NCI-H524 treated with DMSO at 0.1 percent for 48 hours (cell line): Measurements from ENCODE around the gene STPG2.
"Not testable (repeated sequence)": the region's sequence is repeated elsewhere in the genome, so short reads cannot be mapped to it uniquely, and the experiment has no call there.

Experiments used
- DNase-seq: peaks from one replicate; lab custom pipeline; 2025; lab: John Stamatoyannopoulos, UW

The STPG2 gene

DNA sequence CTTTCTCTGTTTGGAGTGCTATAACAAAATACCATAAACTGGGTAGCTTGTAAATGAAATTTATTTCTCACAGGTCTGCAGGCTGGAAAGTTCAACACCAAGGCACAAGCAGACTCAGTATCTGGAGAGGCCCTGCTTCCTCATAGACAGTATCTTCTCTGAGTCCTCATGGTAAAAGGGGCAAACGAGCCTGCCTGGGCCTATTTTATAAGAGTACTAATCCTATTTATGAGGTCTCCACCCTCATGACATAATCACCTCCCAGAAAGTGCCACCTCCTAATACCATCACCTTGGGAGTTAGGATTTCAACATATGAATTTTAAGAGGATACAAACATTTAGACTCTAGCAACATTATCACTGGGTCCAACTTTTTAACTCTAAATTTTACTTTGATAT lies 200.3 kb downstream of the STPG2 start:
- DNase-seq = no peak

DNA sequence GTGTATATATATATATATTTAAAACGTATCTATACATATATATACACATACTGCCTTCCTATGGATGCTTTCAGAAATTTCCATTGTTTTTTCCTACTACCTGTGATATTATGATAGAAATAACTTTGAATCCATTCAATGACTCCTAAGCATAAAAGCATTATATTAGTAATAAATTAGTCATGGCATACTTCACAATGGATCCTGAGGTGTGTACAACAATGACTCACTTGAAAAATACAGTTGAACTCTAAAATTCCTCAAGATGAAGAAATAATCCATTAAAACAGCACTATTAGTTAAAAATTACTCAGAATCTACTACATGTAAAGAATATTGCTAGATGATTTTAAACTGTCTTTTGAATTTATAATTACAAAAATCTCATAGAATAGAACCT lies 201.1 kb downstream of the STPG2 start:
- DNase-seq = no peak

DNA sequence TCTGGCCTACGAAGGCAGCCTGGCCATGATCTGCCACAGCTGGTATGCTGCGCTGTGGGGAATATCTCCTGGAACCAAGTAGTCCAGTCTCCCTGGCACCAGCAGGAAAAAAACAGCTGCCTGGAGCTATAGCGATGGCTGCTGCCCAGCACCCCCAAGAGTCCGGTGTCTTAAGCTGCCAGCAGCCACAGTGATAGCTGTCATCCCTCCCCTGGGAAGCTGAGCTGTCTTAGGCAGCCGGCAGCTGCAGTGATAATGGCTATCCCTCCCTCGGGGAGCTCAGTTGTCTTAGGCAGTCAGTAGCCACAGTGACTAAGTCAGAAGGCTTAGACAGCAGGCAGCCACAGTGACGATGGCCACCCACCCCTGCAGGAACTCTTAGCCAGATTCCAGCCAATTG lies 205.1 kb downstream of the STPG2 start:
- DNase-seq = no peak

DNA sequence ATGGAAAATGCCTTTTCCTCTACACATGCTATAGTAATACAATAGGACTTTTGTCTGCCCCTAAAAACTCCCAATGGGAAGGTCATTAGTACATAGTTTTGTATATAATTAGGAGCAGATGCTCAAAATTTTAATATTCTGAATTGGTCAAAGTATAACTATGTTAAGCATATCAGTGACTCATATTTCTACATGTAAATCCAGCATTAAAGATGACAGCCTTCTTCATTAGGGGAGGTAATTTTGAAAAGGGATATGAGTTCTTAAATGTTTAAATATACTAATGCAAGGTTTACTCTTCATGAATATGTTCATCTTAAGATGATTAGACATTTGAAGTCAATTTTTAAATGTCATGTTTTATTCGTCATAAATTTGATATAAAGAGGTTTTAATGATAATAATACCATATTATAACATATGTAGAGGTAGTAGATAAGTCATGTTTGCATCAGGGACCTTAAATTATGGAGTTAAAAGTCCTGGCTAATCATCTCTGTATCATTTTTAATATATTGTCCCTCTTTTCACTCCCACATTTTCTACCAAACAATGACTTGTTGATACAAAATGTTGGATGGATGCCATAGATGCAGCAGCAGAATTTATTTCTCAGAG lies 218.8 kb downstream of the STPG2 start:
- no peak for DNase-seq

DNA sequence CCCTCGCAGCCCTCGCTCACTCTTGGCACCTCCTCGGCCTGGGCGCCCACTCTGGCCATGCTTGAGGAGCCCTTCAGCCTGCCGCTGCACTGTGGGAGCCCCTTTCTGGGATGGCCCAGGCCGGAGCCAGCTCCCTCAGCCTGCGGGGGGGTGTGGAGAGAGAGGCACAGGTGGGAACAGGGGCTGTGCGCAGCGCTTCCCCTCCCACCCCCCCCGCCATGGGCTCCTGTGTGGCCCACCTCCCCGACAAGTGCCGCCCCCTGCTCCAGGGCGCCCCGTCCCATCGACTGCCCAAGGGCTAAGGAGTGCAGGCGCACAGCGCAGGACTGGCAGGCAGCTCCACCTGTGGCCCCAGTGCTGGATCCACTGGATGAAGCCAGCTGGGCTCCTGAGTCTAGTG lies 220.2 kb downstream of the STPG2 start:
- DNase-seq = no peak

DNA sequence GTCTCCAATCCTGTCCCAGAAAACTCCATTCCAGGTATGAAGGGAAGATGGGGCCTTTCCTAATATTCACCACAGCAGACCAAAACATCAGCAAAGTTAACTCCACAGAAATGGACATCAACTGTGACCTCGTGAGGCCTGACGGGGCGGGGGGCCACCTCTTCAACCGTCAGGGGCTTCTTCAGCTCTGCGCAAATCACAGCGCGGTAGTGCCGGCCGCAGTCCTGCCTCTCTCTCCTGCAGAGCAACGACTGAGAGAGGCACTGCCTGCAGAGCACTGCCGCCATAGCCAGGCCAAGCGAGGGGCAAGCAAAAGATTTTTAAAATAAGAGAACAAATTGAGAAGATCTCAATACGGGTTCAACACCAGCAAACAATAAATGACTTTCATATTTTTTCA lies 226.2 kb downstream of the STPG2 start:
- no peak for DNase-seq

DNA sequence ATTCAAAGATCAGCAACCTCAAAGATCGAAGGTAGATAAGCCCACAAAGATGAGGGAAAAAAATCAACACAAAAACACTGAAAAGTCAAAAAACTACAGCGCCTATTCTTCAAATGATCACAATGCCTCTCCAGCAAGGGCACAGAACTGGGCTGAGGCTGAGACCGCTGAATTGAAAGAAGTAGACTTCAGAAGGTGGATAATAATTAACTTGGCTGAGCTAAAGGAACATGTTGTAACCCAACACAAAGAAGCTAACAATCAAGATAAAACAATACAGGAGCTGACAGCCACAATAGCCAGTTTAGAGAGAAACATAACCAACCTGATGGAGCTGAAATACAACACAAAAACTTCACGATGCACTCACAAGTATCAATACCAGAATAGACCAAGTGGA lies 231.1 kb downstream of the STPG2 start:
- no peak for DNase-seq

DNA sequence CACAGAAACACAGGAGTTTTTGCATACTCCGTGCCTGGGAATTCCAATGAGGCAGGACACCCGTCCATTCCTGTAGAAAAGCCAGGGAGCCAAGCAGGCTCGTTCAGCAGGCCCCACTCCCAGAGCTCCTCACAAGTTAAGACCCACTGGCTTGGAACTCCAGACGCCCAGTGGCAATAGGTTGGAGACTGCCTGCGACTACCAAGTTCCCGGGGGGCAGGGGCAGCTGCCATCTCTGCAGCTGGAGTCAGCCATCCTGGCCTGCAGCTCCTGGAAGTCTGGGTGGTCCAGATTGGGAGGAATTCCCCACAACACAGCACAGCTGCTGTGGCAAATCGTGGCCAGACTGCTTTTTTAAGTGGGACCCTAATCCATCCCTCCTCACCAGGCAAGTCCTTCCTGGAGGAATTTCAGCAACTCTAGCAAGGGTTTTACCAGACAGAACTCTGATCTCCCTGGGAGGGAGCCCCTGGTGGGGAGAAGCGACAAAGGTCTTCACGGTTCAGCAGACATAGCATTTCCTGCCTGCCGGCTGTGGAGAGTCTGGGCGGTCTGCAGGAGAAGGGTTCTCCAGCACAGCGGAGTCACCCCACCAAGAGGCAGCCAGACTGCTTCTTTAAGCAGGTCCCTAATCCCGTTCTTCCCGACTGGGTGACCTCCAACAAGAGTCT lies 231.9 kb downstream of the STPG2 start:
- DNase-seq = no peak

DNA sequence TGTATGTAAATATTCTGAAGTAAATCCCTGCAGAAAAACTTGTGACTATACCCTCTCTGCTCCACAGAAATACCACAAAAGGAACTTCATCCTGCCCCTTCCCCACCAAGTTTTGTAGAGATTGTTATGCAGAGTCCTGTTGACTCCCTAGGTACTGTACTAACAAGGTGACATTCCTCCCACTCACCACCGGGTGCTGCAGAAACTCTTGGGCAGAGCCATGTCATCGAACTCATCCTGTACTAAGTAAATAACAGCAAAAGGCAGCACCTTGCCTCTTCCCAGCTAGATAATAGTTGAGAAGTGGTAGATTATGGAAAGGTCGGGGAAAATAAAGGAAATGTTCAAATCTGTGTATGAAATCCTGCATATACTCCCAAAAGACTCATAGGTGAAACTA lies 233.3 kb downstream of the STPG2 start:
- DNase-seq = no peak

DNA sequence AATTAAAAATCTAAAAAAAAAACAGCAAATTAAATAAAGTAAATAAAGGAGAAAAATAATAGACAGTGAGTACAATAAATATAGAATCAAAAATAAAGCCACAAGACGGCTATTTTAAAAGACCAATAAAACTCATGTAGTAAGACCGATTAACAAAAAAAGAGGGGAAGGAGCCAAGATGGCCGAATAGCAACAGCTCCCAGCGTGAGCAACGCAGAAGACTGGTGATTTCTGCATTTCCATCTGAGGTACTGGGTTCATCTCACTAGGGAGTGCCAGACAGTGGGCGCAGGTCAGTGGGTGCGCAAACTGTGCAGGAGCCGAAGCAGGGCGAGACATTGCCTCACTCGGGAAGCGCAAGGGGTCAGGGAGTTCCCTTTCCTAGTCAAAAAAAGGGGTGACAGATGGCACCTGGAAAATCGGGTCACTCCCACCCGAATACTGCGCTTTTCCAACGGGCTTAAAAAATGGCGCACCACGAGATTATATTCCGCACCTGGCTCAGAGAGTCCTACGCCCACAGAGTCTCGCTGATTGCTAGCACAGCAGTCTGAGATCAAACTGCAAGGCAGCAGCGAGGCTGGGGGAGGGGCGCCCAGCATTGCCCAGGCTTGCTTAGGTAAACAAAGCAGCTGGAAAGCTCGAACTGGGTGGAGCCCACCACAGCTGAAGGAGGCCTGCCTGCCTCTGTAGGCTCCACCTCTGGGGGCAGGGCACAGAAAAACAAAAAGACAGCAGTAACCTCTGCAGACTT lies 239.7 kb downstream of the STPG2 start:
- DNase-seq = not testable (repeated sequence)

DNA sequence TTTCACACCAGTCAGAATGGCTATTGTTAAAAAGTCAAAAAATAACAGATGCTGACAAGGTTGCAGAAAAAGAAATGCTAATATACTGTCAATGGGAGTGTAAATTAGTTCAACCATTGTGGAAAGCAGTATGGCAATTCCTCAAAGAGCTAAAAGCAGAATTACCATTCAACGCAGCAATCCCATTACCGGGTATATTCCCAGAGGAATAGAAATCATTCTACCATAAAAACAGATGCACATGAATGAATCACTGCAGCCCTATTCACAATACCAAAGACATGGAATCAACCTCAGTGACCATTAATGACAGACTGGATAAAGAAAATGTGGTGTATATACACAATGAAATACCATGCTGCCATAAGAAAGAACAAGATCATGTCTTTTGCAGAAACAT lies 243.0 kb downstream of the STPG2 start:
- no peak for DNase-seq

DNA sequence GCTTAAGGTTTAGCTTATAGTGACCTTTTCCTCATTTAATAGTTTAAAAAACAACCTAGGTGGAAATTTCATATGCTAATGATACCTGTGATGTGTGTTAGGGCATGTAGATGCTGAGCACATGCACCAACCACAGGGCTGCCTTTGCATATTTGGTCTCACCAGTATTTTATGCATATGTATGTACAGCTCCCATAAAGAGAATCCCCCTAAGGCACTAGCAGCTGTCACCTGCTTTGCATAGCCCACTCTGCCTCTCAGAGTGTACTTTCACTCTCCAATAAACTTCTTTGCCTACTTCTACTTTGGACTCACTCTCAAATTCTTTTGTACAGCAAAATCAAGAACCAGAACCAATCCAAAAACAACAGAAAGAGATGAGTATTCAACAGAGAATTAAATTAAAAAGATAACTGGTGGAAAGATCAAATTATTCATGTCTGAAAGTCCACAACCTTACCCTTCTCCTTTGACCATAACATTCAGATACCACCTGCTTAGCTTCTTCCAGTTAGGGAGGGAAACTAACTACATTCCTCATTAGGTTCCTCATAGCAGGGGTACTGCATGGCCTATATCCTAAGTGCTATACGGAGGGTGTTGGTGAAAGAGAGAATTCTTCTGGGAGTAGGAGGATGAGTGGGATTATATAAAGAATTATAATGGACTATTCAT lies 250.5 kb downstream of the STPG2 start:
- DNase-seq = no peak

DNA sequence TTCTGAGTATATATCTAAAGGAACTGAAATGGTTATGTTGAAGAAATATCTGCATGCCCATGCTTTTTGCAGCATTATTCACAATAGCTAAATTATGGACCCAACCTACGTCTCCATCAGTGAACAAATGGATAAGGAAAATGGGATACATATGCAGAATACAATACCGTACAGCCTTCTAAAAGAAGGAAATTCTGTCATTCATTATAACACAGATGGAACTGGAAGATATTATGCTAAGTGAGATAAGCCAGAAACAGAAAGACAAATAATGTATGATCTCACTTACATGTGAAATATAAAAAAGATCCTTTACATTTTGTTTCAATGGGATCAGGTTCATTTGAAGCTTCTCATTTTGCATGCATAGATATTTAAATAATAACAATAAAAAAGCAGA lies 263.3 kb downstream of the STPG2 start:
- DNase-seq = no peak

DNA sequence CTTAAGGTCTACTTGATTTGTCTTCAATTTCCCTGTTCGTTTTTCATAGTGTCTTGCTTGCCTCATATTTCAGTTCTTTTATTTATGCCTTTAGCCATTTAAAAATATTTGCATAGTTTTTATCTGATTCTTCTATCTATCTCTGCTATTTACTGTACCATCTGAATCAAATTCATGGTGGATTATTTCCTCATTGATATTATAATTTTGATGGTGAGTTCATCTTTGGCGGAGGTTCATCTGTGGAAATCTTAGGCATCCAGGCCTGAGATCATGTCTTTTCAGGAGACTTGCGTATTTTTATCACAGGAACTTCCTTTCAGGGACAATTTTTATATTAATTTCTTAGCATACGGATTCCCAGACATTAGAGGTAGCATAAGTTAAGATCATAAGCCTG lies 275.2 kb downstream of the STPG2 start:
- DNase-seq = no peak

DNA sequence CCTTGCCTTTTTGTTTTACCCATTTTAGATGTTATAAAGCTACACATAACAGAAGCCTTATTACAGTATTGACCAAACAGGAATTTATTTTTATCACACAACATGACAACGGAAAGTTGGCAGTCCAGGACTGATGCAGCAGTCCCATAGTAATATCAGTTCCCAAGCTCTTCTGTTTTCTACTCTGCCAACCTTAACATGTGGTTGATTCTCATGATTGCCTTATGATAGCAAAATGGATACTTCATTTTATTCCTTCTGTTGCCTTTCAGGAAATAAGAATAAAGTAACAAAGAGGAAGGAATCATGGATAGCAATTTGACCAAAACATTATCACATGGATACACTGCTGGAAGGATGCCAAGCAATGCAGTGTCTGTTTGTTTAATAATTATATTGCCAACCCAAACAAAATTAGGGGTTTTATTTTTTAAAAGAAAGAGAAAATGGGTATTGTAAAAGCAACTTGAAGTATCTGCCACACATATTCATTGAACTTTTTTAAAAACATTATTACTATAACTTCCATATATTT lies 275.7 kb downstream of the STPG2 start:
- DNase-seq = no peak

DNA sequence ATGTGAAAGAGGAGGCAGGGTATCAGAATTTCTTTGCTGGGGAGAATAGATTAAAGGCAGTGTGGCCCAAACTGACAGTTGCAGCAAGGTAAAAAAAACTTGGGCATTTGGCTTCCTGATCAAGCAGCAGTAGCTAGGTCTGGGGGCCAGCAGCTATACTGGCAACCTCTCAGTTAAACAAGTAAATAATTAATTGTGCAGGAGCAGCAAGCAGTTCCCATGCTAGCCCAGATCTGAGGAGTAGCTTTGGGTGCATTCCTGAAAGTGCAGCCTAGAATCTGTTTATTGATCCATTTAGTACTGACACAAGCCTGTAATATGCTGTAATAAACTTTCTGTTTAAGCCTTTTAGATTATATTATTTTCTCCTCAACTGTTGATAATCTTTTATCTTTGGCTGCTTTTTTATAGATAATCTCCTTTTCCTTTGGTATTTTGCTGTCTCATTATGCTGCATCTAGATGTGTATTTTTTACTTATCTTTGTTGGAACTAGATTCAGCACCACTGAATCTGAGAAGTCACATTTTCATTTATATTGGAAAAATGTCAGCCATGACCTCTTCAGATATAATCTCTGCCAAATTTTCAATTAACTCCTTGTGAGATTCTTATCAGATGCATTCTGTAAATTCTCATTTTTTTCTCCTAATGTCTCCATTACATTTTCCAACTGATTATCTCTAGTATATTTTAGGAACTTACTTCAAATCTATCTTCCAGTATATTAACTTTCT lies 276.3 kb downstream of the STPG2 start:
- DNase-seq = no peak

DNA sequence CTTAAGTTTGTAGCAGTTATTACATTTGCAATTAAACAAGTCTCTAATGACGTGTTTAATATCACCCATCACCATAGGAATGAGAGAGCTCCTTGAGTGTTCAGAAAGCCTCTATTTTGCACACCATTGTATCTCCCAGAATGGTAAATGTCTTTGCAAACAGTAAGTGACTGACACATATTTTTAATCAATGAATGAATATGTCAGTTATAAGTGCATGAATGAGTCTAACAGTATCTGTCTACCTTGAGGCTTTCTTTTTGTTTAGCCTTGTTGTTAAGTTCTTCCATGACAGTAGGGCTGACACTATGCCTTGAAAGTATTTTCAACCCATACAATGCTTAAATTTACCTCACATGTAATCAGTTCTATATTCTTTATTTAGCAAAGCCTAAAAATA lies 292.2 kb downstream of the STPG2 start:
- no peak for DNase-seq

DNA sequence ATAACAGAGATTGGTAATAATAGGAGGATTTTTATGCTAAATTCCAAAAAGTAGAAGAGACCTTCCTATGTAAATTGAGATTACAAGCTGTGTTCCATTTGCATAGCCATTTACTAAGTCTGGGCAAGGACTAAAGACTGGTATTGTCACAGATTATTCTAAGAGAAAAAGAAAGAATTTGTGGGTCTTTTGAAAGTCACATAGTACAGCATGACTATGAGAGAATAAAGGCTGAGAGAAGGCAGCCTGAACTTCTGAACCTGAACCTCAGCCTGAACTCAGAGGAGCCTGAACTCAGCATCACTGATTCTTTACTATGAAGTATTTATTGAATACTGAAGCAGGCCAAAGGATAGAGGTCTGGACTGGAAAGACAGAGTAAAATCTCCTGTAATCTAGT lies 297.5 kb downstream of the STPG2 start:
- no peak for DNase-seq

DNA sequence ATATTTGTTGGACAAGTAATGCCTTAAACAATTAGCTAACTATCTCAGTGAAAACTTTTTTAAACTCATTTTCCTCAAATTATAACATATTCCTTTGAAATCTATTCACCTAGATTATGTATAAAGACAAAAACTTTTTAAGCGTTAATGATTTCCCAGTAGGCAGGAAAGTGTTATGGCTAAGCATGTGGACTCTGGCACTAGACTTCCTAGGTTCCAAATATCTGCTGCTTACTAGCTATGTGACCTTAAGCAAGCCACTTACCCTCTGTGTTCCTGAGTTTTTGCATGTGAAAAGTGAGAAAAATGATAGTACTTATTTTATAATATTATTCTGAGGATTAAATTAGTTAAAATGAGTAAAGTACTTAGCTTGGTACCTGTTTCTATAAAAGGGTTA lies 301.8 kb downstream of the STPG2 start:
- no peak for DNase-seq

DNA sequence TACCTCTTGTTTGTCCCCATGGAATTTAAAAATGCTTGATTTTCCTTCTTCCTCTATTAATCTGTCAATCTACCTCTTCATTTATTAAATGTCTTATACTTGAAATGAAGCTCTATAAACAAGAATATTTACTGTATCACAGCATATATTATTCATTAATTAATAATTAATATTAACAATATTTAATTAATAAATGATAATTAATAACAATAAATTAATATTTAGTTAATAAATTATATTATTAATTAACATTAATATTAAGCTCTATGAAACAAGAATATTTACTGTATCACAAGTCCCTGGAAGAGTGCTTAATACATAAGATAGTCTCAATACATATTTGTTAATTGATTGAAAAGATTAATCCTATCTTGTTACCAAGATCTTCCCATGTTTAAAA lies 306.6 kb downstream of the STPG2 start:
- DNase-seq = no peak

DNA sequence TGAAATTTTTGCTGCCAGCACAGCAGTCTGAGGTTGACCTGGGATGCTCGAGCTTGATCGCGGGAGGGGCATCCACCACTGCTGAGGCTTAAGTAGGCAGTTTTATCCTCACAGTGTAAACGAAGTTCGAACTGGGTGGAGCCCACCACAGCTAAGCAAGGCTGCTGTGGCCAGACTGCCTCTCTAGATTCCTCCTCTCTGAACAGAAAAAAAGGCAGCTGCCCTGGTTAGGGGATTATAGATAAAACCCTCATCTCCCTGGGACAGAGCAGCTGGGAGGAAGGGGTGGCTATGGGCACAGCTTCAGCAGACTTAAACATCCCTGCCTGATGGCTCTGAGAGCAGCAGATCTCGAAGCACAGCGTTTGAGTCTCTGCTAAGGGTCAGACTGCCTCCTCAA lies 314.6 kb downstream of the STPG2 start:
- DNase-seq = peak; percentile 41

DNA sequence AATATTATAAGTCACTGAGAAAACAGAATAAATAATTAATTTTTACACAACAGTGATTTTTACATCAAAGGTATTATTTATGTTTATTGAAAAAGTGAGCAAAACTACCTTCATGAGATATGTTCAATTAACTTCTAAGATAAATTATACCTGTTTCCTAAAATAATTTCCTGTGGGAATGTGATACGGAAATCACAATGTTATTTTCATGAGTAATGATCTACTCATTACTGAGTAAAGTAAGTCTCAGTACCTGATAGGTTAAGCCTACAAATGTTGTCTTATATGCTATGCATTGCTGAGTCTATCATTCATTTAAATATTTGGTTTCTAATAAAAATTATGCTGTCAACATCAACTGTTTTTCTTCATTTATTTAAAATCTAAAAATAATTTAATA lies 324.0 kb downstream of the STPG2 start:
- DNase-seq = no peak
